Natural killer cell (primary cell): ENCODE measurements around the gene ARL4A. TPM values are rescaled to one million over a fixed set of nuclear protein-coding genes. Genes with fewer than 3 reads are reported as not detected.

Experiments used
- ATAC-seq, 3 donors: fragments of 150-1000 bp in 2 of 3; fragments of 200-7000 bp in 1 of 3; cut with Tn5 transposase; 1 replicate in 1 of 3; 2 replicates in 2 of 3; pipeline ENCODE4 v1.10.0; 2021; ENCODE audit warnings: mild to moderate bottlenecking in 2 of 3, moderate library complexity in 2 of 3
- DNase-seq, 2 donors: peaks; one replicate each; pipeline versions ENCODE4 v3.0.0 to v3.0.0-alpha.2; 2013 to 2021; ENCODE audit warnings: mixed read lengths in 1 of 2
- H3K27ac ChIP-seq: one replicate; pipeline ENCODE4 v1.5.1; 2013; ENCODE audit warnings: mild to moderate bottlenecking, low read length
- H3K27me3 ChIP-seq: one replicate; pipeline ENCODE4 v1.6.1; 2013; ENCODE audit warnings: low read length; ENCODE audit not compliant: control insufficient read depth, insufficient read depth
- H3K36me3 ChIP-seq: one replicate; pipeline ENCODE4 v1.6.1; 2013; ENCODE audit warnings: low read length; ENCODE audit not compliant: control insufficient read depth, insufficient read depth
- H3K4me1 ChIP-seq: one replicate; pipeline ENCODE4 v1.6.1; 2013; ENCODE audit warnings: low read length; ENCODE audit not compliant: control insufficient read depth, insufficient read depth
- H3K4me3 ChIP-seq: one replicate; pipeline ENCODE4 v1.5.1; 2013; ENCODE audit warnings: low read length
- H3K9me3 ChIP-seq: one replicate; pipeline ENCODE4 v1.6.1; 2013; ENCODE audit warnings: low read length; ENCODE audit not compliant: control insufficient read depth, insufficient read depth
- H3K27ac Mint-ChIP-seq, 2 donors: one replicate each; pipeline ENCODE4 v1.8.0; 2022; ENCODE audit warnings: mild to moderate bottlenecking in 2 of 2, mixed read lengths in 2 of 2, moderate library complexity in 1 of 2
- H3K27me3 Mint-ChIP-seq, 2 donors: one replicate each; pipeline ENCODE4 v1.8.0; 2022; ENCODE audit warnings: low read depth in 2 of 2, mixed read lengths in 2 of 2
- H3K36me3 Mint-ChIP-seq: one replicate; pipeline ENCODE4 v1.8.0; 2022; ENCODE audit warnings: mixed read lengths
- H3K4me1 Mint-ChIP-seq, 2 donors: one replicate each; pipeline ENCODE4 v1.8.0; 2022; ENCODE audit warnings: mixed read lengths in 2 of 2
- H3K4me3 Mint-ChIP-seq: one replicate; pipeline ENCODE4 v1.8.0; 2022; ENCODE audit warnings: mild to moderate bottlenecking, moderate library complexity, mixed read lengths
- H3K9me3 Mint-ChIP-seq, 2 donors: one replicate each; pipeline ENCODE4 v1.8.0; 2022; ENCODE audit warnings: mixed read lengths in 2 of 2
- CTCF ChIP-seq: fragments of 200-600 bp; IDR thresholded peaks from one replicate; pipeline ENCODE4 v1.8.0; 2022; ENCODE audit warnings: antibody characterized with exemption
- WGBS: methylation state at CpG from one replicate; pipeline ENCODE4 v1.1.7; 2013; ENCODE audit warnings: missing lambda C conversion rate; ENCODE audit not compliant: insufficient coverage; 5-methylcytosine and 5-hydroxymethylcytosine counted together
- intact Hi-C: fragments of 100-400 bp; cut with micrococcal nuclease; formaldehyde crosslinking; loops from one replicate; pipeline ENCODE4 v1.14.2; 2022
- total RNA-seq, 4 donors: library from RNA; stranded (reverse); fragments of 120-200 nt in 1 of 4; gene quantifications; one replicate each; pipeline versions ENCODE4 v1.2.3 to v1.2.4, GENCODE V29; 2013 to 2022

The ARL4A gene
- total RNA-seq, 3 donors from 2014 or later (not counting 1 experiment from before 2014, with no cell fraction given), result 54.7 to 81.4 (median 55.5) TPM

DNA sequence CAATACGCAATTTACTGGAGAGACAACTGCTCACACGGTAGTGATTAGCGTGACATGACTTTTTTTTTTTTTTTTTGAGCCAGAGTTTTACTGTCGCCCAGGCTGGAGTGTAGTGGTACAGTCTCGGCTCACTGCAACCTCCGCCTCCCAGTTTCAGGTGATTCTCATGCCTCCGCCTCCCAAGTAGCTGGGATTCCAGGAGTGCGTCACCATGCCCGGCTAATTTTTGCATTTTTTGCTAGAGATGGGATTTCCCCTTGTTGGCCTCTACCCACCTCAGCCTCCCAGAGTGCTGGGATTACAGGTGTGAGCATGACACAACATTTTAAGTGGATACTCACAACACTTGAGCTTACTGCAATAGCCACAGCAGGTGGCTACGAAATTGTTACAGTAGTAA lies 11.9 kb downstream of the ARL4A start:
- Mint-ChIP-seq H3K27me3 (no peaks in the 10 kb centered on the region), H3K36me3 (no peaks in the 10 kb centered on the region), H3K4me1 (peaks cover 5 to 7% of the 10 kb centered on the region in 2 donors), H3K27ac (no peak overlapping the region), H3K9me3 (peaks cover 0 to 4% of the 10 kb centered on the region in 2 donors), H3K4me3 (no peak overlapping the region)
- WGBS, result 94% methylated on average over 10 of the region's 10 CpGs
- H3K4me1 ChIP-seq, result no peaks in the 10 kb centered on the region
- H3K27me3 ChIP-seq, result no peaks in the 10 kb centered on the region
- DNase-seq (no peak), ATAC-seq (no peak)
- H3K27ac ChIP-seq, result no peak overlapping the region
- intact Hi-C loops, result no loop called here
- no peak for TF ChIP-seq CTCF
- H3K4me3 ChIP-seq, result no peak overlapping the region
- no peaks in the 10 kb centered on the region for H3K36me3 ChIP-seq
- H3K9me3 ChIP-seq, result no peaks in the 10 kb centered on the region

DNA sequence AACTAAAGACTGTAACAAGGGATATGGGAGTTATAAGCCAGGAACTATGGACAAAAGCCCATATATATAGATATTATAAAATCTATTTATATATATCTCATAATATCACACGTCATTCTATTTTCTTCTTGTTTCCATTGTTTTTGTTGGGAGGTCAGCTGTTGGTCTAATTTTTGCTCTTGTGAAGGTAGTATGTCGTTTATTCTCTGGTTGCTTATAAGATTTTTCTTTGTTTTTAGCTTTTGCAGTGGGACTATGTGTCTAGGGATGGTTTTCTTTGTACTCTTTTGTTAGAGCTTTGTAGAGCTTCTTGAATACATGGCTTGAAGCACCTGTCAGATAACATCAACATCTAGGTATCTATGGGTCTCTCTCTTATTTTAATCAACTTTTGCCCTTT lies 14.0 kb downstream of the ARL4A start:
- no peaks in the 10 kb centered on the region for H3K27me3 Mint-ChIP-seq
- no peak overlapping the region for H3K4me3 ChIP-seq
- no peaks in the 10 kb centered on the region for H3K9me3 ChIP-seq
- intact Hi-C loops, result no loop called here
- H3K4me3 Mint-ChIP-seq, result no peak overlapping the region
- DNase-seq (no peak), ATAC-seq (no peak)
- no peak for TF ChIP-seq CTCF
- peaks cover 0 to 4% of the 10 kb centered on the region in 2 donors for H3K9me3 Mint-ChIP-seq
- peaks cover 1 to 3% of the 10 kb centered on the region in 2 donors for H3K4me1 Mint-ChIP-seq
- H3K27me3 ChIP-seq, result no peaks in the 10 kb centered on the region
- no peak overlapping the region for H3K27ac Mint-ChIP-seq
- no peaks in the 10 kb centered on the region for H3K36me3 ChIP-seq
- H3K27ac ChIP-seq, result no peak overlapping the region
- WGBS, result 85% methylated on average over 1 of the region's 2 CpGs
- H3K4me1 ChIP-seq, result no peaks in the 10 kb centered on the region
- H3K36me3 Mint-ChIP-seq, result no peaks in the 10 kb centered on the region

GRCh38 chr7:12703881-12704280 lies 16.4 kb downstream of the ARL4A start:
- WGBS, result no CpG with 5 or more reads among the region's 2 CpGs
- no peaks in the 10 kb centered on the region for H3K4me1 Mint-ChIP-seq

More at GRCh38 chr7:12703881-12704280, 16.4 kb downstream of the ARL4A start:
- DNase-seq, result no peak
- no peak overlapping the region for H3K4me3 ChIP-seq
- H3K27ac ChIP-seq, result no peak overlapping the region
- H3K36me3 Mint-ChIP-seq, result no peaks in the 10 kb centered on the region
- no peak overlapping the region for H3K4me3 Mint-ChIP-seq
- no peaks in the 10 kb centered on the region for H3K36me3 ChIP-seq
- no peaks in the 10 kb centered on the region for H3K9me3 ChIP-seq
- H3K9me3 Mint-ChIP-seq, result peaks cover 0 to 4% of the 10 kb centered on the region in 2 donors
- intact Hi-C loops, result no loop called here
- ATAC-seq, result no peak
- TF ChIP-seq CTCF, result no peak
- no peaks in the 10 kb centered on the region for H3K27me3 Mint-ChIP-seq
- no peaks in the 10 kb centered on the region for H3K27me3 ChIP-seq
- no peak overlapping the region for H3K27ac Mint-ChIP-seq
- no peaks in the 10 kb centered on the region for H3K4me1 ChIP-seq
